GM18858 (cell line): ENCODE results near the gene AQP5.

ENCODE experiments used
- ATAC-seq: cut with Tn5 transposase; IDR thresholded peaks from one replicate; pipeline ENCODE4 v1.9.1; 2021; ENCODE audit not compliant: unreplicated experiment

Gene AQP5

DNA sequence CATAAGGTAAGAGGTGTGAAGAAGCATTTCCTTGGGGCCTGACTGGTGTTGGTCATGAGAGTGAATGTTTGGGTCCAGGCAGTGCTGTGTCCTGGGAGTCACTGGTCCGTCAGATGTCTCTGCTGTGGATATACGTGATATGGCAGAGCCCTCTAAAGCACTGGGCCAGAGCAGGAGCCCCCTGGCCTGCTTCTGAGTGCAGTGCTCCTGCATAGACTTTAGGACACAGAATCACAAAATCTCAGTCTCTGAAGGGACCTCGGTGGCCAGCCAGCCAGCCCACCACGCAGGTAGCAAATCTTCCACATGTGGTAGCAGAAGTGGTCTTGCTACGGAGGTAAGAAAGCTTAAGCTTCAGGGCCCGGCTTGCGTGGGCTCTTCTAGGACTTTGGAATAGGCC lies 29.6 kb upstream of the AQP5 start:
- no peak for ATAC-seq

DNA sequence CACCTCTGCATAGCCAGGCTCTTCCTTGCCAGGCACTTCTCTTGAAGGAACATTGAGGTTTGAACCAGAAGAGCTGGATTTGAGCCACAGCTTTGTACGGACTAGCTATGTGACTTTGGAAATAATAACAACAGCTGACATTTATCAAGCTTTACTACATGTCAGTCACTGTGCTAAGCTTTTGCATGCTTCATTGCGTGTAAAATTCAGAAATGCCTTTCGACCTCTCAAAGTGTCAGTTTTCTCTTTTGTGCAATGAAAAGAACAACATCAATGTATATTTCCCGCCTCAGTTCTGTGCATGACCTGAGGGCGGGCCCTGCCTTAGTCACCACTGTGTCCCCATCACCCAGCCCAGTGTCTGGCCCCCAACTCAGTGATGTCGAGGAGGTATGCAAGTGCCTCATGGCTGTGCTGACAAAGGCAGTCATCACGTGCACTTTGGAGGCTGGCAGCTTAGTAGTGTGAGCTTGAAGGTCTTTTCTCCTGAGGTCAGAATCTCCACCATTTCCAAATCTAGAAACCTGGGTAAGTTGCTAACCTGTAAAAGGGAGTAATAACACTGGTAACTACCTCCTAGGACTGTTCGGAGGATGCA lies 29.0 kb upstream of the AQP5 start:
- no peak for ATAC-seq

DNA sequence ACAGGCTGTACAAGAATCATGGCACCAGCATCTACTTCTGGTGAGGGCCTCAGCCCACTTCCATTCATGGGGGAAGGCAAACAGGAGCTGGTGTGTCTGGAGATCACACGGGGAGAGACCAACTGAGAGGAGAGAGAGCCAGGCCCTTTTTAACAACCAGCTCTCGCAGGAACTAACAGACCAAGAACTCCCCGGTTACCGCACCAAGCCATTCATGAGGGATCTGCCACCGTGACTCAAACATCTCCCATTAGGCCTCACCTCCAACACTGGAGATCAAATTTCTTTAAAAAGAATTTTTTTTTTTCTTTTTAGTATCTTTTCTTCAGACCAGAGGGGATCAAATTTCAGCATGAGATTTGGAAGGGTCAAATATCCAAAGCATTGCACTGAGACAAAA lies 27.9 kb upstream of the AQP5 start:
- ATAC-seq, result no peak

DNA sequence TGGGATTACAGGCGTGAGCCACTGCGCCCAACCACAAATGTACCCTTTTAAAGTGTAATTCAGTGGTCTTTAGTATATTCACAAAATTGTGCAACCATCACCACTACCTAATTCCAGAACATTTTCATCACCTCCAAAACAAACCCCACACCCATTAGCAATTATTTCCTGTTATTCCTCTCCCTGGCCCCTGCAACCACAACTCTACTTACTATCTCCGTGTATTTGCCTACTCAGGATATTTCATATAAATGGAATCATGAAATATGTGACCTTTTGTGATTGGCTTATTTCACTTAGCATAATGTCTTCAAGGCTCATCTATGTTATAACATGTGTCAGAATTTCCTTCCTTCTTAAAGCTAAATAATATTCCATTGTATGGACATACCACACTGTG lies 27.2 kb upstream of the AQP5 start:
- ATAC-seq, result no peak

DNA sequence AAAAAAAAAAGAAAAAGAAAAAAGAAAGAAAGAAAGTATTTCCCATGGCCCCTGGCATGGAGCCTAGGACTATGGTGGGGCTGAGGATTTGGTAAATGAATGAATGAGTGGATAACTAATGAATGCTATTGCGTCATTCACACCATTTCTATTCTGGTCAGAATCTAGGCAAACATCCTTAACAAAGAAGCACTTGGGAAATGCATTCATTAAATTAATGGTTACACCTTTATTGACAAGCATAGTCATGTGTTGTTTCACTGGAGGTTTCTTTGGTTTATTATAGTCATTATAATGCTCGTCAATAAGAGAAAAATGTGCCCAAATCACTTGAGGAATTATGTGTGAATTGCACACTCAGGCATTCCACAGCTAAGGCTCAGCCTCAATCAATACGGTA lies 24.7 kb upstream of the AQP5 start:
- ATAC-seq, result no peak

DNA sequence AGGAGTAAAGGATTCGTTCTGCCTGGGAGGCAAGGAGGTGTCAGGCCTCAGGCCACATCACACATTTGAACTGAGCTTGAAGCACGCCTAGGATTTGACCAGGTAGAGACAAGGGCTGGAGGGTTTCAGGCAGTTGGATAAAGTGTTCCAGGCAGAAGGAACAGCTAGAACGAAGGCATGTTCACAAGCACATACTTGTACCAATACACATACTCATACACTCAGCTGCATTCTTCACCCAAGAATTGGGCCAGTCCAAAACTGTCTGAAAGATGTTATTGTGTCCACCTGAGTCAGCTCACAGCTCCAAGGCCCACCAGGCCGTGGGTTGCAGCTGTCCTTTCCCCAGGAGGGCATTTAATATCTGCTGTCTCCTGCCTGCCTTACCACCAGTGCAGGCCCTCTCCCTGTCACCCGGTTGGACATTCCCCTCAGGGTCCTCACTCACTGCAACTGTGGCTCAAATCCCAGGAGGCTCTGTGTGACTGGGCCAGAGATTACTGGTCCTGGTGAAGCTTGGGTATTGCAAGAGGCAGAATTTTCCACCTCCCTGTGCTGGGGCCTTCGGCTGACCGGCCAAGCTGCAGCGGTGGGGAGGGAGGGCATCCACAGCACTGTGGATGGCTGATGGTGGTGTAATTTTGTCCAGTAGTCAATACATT lies 23.9 kb upstream of the AQP5 start:
- no peak for ATAC-seq

DNA sequence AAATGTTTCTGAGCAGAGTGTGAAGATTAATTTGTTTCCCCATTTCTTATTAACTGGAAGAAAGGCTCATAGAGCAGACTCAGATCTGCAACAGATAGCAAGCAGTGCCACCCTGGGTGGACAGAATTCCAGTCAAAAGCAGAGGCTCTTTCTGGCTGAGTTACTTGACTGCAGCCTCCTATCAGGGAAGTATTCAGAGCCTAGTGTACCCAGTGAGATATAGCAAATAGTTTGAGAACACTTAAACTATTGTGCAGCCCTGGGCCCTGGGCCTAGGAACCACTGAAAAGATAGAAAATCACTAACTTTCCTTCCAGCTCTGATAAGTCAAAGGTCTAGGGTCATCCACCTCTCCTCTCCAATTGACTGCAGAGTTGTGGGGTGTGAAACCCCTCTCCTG lies 22.4 kb upstream of the AQP5 start:
- no peak for ATAC-seq

DNA sequence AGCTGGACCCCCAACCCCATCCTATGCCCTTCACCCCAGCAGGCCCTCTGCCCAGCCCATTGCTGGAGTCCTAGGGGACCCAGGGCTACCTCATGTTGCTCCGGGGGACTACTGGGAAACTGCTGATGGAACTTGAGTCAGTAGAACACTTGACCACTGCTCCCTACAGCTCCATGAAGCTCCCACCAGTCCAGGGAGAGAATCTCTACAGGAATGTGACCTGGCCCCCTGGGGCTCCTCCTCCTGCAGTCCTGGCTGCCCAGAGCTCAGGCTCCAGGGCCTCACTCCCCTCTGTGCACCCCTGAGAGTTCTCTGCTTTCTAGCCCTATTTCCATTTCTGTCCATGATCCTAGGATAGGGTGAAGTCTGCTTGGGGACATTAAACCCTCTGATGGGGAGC lies 22.0 kb upstream of the AQP5 start:
- no peak for ATAC-seq

DNA sequence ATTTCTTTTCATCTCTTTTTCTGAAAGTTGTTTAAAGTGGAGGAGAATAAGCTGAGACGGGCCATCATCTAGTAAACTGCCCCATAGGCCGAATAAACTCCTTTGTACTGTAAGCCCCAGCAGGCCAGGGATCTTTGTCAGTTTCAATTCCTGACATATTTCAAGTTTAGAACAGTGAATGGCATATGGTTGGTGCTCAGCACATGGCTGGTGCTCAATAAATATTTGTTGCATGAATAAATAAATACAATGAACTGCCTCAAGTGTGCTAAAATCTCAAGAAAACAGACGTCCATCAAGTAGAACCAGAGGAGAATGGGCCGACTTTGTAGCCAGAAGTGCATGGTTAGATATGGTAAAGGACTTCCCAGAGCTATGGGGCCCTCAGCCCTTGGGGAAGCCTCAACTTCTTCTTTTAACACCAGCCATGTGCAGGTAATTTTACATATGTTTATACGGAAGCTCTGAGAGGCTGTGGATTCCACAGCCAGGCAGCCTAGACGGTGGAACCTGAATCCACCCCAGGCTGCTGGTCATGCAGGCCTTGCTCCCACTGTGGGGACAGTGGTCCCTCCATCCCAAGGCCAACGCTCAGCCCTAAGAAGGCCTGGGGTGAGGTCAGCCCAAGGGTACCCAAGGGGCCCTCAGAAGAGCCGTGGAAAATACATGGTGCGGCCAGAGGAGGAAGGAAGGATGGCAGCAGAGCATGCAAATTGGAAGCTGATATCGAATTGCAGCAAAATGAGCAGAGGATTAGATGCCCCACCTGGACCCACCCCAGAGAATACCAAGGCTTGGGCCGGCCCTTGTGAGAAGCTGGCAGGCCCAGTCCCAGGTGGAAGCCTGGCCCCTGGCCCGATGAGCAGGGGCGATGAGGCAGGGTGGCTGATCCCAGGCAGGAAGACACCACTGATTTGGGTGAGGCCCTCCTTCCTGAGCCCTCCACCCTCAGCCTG lies 19.8 kb upstream of the AQP5 start:
- ATAC-seq, result no peak

DNA sequence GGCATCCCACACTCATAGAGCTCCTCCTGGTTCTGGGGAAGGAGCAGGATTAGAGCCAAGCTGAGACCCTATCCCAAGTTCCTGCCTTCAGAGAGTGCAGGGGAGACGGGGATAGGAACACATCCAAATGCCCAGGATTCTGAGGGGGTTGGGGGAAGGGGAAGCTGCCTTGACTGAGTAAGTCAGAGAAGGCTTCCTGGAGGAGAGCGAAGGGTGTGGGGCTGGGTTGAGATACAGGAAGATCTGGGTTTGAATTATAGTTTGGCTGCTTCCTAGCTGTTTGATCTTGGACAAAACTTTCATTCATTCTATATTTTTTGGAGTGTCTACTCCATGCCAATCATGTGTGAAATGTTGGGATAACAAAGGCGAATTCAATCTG lies 19.2 kb upstream of the AQP5 start:
- no peak for ATAC-seq

DNA sequence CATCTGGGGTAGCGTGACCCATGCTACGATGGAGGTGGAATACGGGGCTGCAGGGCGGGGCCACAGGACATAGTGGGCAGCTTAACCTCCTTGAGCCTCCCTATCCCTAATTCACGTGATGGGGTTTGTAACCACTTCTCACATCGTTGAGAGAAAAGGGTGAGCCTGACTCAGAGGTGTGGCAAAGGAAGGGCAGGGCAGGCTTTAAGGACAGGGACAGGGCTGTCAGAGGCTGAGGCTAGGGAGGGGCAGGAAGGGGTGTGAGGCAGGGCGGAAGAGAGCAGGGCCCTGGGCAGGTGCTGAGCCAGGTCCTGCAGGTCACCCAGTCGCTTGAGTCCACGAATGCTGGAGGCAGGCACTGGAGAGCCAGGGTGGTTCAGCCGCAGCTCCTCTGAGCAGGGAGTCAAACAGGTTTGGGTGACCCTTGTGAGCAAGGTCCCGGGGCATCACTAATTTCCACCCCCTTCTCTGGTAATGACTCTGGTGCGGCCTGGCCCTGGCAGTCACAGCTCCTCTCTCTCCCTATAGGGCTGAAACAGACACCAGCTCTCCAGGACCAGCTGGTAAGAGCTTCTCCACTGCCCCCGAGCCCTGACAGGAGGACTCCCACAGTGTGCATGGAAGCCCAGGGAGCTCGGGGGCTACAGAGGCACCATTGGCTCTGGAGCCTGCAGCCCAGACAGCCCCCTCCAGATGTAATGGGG lies 18.6 kb upstream of the AQP5 start:
- ATAC-seq, result no peak

DNA sequence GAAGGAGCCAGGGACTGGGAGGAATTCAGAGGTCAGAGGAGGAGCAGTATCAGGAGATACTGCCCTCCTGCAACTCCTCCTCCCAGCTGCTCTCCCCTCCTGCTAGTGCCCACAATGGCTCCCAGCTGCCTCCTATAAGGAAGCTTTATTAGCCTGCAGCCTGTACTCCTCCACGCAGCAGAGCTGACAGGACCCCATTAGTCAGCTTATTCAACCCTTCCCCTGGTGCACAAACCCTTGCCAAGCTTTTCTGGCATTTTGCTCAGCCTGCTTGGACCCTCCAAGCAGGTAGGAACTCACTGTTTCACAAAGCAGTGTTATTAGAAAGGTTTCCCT lies 18.1 kb upstream of the AQP5 start:
- ATAC-seq, result no peak

DNA sequence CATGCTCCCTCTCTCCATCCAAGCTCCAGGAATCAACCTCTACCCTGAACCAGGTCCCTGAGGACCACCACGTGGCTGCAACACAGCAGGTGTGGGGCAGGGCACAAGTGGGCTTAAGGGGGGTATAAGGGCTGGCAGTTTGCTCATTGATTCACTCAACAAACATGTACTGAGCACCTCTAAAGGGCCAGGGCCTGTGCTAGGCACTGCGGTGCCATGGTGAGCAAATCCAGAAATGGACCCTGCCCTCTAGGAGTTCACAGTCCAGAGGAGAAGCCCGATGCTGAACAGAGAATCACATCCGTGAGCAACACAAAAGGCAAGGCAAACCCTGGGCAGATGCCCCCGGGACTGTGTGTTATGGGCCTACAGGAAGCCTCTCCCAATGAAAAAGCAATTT lies 17.6 kb upstream of the AQP5 start:
- ATAC-seq, result no peak

DNA sequence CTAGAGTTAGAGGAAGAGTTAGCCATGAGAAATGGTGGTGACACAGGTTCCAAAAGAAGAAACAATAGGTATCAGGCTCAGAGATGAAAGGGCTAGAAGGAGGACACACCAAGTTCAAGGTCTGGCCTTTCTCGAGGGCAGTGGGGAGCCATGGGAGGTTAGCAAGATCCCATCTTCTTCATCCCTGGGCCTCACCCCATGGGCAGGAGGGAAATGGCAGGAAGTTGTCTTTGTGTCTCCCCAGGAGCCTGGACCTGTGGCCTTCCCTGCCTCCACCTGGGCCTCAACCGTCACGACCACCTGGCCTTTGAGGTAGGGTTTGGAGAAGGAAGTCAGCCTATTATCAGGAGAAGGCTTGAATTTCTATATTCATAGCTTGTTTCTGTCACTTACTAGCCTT lies 17.0 kb upstream of the AQP5 start:
- ATAC-seq, result no peak

DNA sequence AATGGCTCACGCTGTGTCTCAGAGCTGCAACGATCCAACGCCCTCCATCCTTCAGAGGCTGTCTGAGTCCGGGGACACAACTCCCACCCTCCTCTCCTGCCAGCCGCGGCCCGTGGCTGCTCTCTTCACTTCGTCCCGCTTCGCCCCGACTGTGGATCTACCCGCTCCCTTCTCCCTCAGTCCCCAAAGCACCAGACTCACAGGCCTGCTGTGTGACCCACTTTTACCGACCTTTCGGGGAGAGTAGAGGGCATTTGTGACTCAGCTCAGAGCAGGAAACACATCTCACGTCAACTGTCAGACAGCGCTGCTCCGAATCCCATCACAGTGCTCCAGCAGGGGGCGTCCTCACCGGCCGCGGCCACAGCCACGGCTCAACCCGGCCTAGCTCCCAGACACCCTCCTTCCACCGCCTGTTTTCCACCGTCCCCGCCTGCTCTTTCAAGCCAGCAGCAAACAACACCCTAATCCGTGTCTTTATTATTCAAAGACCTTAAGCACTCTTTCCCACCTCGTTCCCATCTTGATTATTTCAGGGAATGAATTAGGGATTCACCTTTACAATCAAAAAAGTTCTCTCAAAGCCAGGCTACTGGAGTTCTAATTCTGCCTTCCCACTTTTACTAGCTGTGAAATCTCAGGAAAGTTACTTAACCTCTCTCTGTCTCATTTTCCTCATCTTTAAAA lies 16.1 kb upstream of the AQP5 start:
- peak; percentile 53 for ATAC-seq

DNA sequence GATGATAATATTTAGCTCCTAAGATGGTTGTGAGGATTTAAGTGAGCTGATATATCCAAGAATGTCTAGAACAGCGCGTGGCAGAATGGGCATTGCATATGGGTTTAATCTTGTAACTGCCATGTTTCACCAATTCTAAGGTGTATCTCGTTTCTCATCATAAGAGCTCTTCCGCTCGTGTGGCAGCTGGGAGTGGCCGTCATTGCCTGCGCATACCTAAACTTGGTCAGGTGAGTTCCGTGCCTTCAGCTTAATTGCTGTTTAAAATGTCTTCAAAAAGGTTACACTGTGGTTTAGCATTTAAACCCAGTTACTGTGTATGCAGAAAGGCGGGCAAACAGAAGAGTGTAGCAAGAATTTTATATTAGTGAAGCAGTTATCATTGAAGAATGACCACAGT lies 15.6 kb upstream of the AQP5 start:
- no peak for ATAC-seq

DNA sequence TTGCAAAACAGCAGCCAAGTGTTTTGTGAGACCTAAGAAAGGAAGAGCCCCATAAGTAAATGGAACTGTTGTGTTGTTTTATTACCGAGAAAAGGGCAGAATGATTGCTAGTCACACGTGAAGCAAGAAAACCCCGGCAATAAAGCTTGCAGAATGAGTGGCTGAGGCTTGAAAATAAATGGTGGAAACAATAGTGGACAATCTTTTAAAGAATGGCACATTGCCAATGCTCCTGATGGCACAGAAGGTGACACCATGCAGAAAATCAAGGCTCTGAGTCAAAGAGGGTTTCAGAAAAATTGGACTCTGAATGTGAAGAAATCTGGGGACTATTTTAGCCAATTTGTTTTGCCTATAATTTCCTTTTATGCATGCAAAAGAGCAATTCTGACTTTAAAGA lies 15.2 kb upstream of the AQP5 start:
- no peak for ATAC-seq

DNA sequence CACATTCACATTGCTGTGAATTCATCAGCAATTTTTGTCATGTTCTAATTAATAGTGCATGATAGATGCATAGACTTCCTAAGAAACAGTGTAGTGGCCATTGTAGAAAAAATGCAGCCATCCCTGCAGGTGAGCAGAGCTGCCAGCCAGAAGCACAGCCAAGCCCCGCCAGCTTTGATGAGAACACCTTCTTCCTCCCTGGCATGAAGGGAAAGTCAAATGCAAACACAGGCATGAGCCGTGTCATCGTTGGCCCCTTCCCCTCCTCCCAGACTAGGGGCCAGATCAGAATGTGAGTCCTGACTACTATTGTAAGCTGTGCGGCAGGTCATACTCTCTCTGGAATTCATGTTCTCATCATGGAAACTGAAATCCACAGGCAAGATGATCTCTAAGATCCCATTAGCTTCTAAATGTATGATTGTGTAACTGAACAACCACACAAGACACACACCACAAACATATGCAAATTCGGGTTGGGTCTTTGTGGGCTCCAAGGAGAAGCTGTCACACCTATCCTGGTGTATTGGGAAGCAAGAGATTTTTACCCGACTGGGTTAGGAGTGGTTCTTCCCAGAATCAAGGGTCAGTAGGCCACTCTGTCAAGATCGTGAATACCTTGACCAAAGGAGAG lies 14.0 kb upstream of the AQP5 start:
- ATAC-seq, result no peak

DNA sequence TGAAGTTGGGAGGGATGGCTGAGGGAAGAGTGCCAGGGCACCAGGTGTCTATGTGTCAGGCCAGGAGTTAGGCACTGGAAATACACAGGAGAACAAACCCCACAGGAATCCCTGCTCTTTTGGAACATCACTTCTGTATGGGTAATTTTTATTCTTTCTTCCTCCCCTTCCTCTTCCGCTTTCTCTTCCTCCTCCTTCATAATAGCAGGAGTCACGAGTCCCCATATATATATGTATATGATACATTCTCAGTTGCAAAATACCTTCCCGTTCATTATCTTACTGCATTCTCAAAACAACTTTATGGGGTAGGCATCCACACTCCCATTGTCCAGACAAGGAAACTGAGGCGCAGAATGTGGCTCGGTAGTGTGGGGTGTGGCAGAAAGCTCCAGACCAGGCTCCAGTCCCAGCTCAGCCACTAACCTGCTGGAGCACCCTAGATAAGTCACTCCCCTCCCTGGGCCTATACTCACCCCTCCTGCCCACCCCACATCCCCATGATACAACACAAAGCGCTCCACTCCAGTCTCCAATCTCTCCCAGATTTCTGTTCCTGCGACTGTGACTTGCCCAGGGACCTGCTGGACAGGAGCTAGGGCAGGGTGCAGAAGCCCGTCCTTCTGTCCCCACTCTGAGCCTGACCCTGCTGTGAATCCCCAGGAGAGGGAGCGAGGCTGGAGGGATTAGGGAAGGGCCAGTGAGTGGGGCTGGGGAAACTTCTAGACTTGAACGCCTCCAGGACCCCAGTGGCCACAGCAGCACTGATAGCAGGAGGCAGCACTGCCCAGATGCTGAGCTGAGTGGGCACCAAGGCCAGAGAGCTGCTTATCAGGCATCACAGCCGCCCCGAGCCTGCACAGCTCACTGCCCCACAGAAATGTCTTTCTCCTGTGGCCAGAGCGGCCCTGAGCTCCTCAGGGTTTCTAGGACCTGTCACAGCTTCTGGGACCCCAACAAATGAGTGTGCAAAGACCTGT lies 12.5 kb upstream of the AQP5 start:
- ATAC-seq, result no peak
